Sigmoid colon (tissue), 7 donors: ENCODE data around the gene EMP3. TPM values are rescaled to one million over a fixed set of nuclear protein-coding genes. Genes with fewer than 3 reads are reported as not detected.
A peak's percentile ranks its signal among the peaks of the same experiment; 100 is the strongest.

Experiments used
- DNase-seq: peaks from one replicate; pipeline ENCODE4 v3.0.0-alpha.2; 2019
- H3K27ac ChIP-seq, 4 donors: fragments of 200-600 bp; sonication (generic); one replicate each; pipeline ENCODE4 v1.5.1; 2016 to 2019; ENCODE audit warnings: mild to moderate bottlenecking in 1 of 4
- H3K27me3 ChIP-seq, 3 donors: fragments of 200-600 bp; sonication (generic); one replicate each; pipeline ENCODE4 v1.5.1; 2019; ENCODE audit warnings: mild to moderate bottlenecking in 1 of 3
- H3K36me3 ChIP-seq, 4 donors: fragments of 200-600 bp; sonication (generic); one replicate each; pipeline ENCODE4 v1.5.1; 2016 to 2019
- H3K4me1 ChIP-seq, 4 donors: fragments of 200-600 bp; sonication (generic); one replicate each; pipeline ENCODE4 v1.5.1; 2017 to 2019
- H3K4me3 ChIP-seq, 4 donors: fragments of 200-600 bp; sonication (generic); one replicate each; pipeline ENCODE4 v1.5.1; 2017 to 2019; ENCODE audit warnings: mild to moderate bottlenecking in 2 of 4, moderate library complexity in 1 of 4
- H3K9me3 ChIP-seq, 4 donors: fragments of 200-600 bp in 3 of 4; sonication (generic) in 3 of 4; one replicate each; pipeline versions ENCODE4 v1.5.1 to v1.6.1; 2013 to 2019
- CTCF ChIP-seq, 4 experiments: fragments of 450-650 bp in 3 of 4; fragments of 200-600 bp in 1 of 4; IDR thresholded peaks; one replicate each; pipeline ENCODE4 v1.5.1; 2016 to 2019; ENCODE audit warnings: antibody characterized with exemption in 4 of 4, mild to moderate bottlenecking in 3 of 4, moderate library complexity in 2 of 4
- EP300 ChIP-seq, 4 donors: sonication (generic); formaldehyde crosslinking; IDR thresholded peaks; one replicate each; pipeline ENCODE4 v1.6.1; 2017; ENCODE audit warnings: antibody characterized with exemption in 4 of 4
- POLR2A ChIP-seq, 2 donors: fragments of 450-650 bp; IDR thresholded peaks; one replicate each; pipeline ENCODE4 v1.6.1; 2016; ENCODE audit warnings: antibody characterized with exemption in 2 of 2, mild to moderate bottlenecking in 2 of 2, moderate library complexity in 2 of 2
- POLR2AphosphoS5 ChIP-seq, 4 donors: sonication (generic); formaldehyde crosslinking; IDR thresholded peaks; one replicate each; pipeline ENCODE4 v1.6.1; 2017; ENCODE audit warnings: antibody characterized with exemption in 4 of 4
- WGBS, 2 donors: extraction: QIAGEN DNeasy Blood & Tissue Kit; methylation state at CpG; one replicate each; pipeline ENCODE4 v1.1.7; 2013; 5-methylcytosine and 5-hydroxymethylcytosine counted together
- intact Hi-C: fragments of 100-400 bp; cut with DNase I; formaldehyde crosslinking; loops from one replicate; pipeline ENCODE4 v1.15.1; 2023
- polyA plus RNA-seq, 3 donors: library from polyadenylated mRNA; stranded (reverse); fragments of 200-250 nt; gene quantifications; one replicate each; pipeline ENCODE4 v1.2.3, GENCODE V29; 2013
- total RNA-seq, 4 donors: library from RNA; depleted of rRNA; stranded (reverse); fragments of >200 nt; gene quantifications; one replicate each; pipeline ENCODE4 v1.1.0, GENCODE V29; 2016
- donor health status: healthy with polysubstance abuse.
- donor health status: Bipolar disorder and iron deficiency.
- donor health status: healthy.

Gene EMP3
- total and polyA plus RNA-seq, 7 donors, result 21.7 to 77.1 (median 60.4) TPM

- DNase-seq, result no peak
- H3K27ac ChIP-seq, result no peak overlapping the region
- TF ChIP-seq EP300 (IDR thresholded peaks at IDR 0.05) (no peak), CTCF (IDR thresholded peaks at IDR 0.05) (no peak), POLR2AphosphoS5 (IDR thresholded peaks at IDR 0.05) (no peak), POLR2A (IDR thresholded peaks at IDR 0.05) (no peak)
- H3K9me3 ChIP-seq, result no peaks in the 10 kb centered on the region
- peaks cover 0 to 12% (median 8%) of the 10 kb centered on the region in 4 donors for H3K4me1 ChIP-seq
- intact Hi-C loops, result no loop called here
- no peaks in the 10 kb centered on the region for H3K27me3 ChIP-seq
- H3K4me3 ChIP-seq, result no peak overlapping the region
- WGBS, 2 donors, result 96 to 98% methylated on average over 3 of the region's 3 CpGs
- peaks cover 0 to 5% (median 0%) of the 10 kb centered on the region in 4 donors for H3K36me3 ChIP-seq
Observed at GRCh38 chr19:48361912-48362311, 36.6 kb downstream of the EMP3 start.

- H3K4me3 ChIP-seq, result peak overlapping the region; percentile 48 to 70 (median 62)
- H3K36me3 ChIP-seq, result peaks cover 0 to 5% (median 0%) of the 10 kb centered on the region in 4 donors
- no peaks in the 10 kb centered on the region for H3K27me3 ChIP-seq
- H3K9me3 ChIP-seq, result no peaks in the 10 kb centered on the region
- intact Hi-C loops, result loop anchor here (1.0 kb wide), 1 partner anchor 41 kb away; no protein-coding TSS in a partner anchor
- 3 to 5% methylated on average over 26 of the region's 26 CpGs for WGBS, 2 donors
- H3K27ac ChIP-seq, result peak overlapping the region; percentile 81 to 99 (median 96)
- peak; percentile 98 for DNase-seq
- H3K4me1 ChIP-seq, result peaks cover 0 to 12% (median 8%) of the 10 kb centered on the region in 4 donors
- TF ChIP-seq CTCF (IDR thresholded peaks at IDR 0.05) (peak in 1 of 4 experiments; percentile 11), POLR2A (IDR thresholded peaks at IDR 0.05) (peak in 1 of 2 donors; percentile 44), POLR2AphosphoS5 (IDR thresholded peaks at IDR 0.05) (peak in 3 of 4 donors; percentile 18 to 60 (median 46)), EP300 (IDR thresholded peaks at IDR 0.05) (no peak)
Observed at GRCh38 chr19:48362716-48363499, 37.6 kb downstream of the EMP3 start.

- no peak for TF ChIP-seq CTCF (IDR thresholded peaks at IDR 0.05)
- no peak for TF ChIP-seq POLR2AphosphoS5 (IDR thresholded peaks at IDR 0.05)
- TF ChIP-seq POLR2A (IDR thresholded peaks at IDR 0.05), result no peak
- TF ChIP-seq EP300 (IDR thresholded peaks at IDR 0.05), result no peak
Observed at GRCh38 chr19:48363500-48363809, 38.1 kb downstream of the EMP3 start.

DNA sequence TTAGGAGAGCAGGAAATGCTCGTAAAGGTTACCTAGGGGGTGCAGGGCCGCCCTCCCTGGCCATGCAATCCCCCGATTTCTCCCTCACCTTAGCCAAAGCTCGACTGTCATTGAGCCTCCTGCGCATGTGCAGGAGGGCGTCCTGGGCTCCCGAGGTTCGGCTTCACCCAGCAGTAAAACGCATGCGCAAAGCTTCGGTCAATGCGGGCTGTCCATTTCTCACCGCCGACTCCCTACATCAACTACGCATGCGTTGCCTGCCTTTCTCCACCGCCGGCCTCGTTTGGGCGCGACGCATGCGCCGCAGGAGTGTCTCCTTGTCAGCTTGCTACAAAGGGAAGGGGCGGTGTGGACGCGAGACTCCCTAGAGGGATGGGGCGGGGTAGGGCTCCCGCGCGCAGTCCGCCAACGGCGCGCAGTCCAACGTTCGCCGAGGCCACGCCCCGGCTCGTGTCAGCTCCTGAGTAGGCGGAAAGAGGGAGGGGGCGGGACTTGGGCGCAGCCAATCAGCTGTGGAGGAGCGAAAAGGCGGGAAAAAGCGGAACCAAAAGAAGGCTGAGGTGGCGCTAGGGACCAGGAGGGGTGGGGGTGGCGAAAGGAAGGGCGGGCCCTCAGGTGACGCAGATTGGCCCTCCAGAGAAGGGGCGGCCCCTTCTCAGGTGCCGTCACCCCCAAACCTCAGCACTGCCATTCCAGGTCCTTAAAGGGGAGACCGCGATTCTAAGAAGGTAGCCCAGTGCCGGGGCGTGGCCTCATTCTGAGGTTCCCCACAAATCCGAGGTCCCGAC, 38.7 kb downstream of the EMP3 start, which contains the start of the genes SYNGR4 and TMEM143:
TSS of gene SYNGR4 (plus strand) at position 558 of the 788 bp plus-strand sequence. CDS start 1,476 bp downstream, outside the sequence.
TSS of gene TMEM143 (minus strand) at position 131 of the 788 bp plus-strand sequence. CDS start at position 111, 20 bp downstream.
- 1% methylated on average over 59 of the region's 59 CpGs for WGBS, 2 donors
- no peaks in the 10 kb centered on the region for H3K27me3 ChIP-seq
- no peaks in the 10 kb centered on the region for H3K9me3 ChIP-seq
- DNase-seq, result peak; percentile 100
- peak within 1 kb of the TSS; percentile 48 to 70 (median 62) for H3K4me3 ChIP-seq
- no peaks in the 10 kb centered on the region for H3K36me3 ChIP-seq
- peak within 1 kb of the TSS; percentile 81 to 99 (median 96) for H3K27ac ChIP-seq
- TF ChIP-seq EP300 (IDR thresholded peaks at IDR 0.05) (peak in 1 of 4 donors; percentile 29), CTCF (IDR thresholded peaks at IDR 0.05) (no peak), POLR2AphosphoS5 (IDR thresholded peaks at IDR 0.05) (peak; percentile 53 to 82 (median 81)), POLR2A (IDR thresholded peaks at IDR 0.05) (peak; percentile 35 to 59)
- peaks cover 0 to 12% (median 8%) of the 10 kb centered on the region in 4 donors for H3K4me1 ChIP-seq
- intact Hi-C loops, result loop anchor here (1.0 kb wide), 2 partner anchors 27 to 42 kb away; partner anchors contain the start of gene KDELR1

More at GRCh38 chr19:48363500-48363809, 38.1 kb downstream of the EMP3 start:
- intact Hi-C loops, result loop anchor here (1.0 kb wide), 1 partner anchor 41 kb away; no protein-coding TSS in a partner anchor
- Histone ChIP-seq H3K27ac (peak overlapping the region; percentile 81 to 99 (median 96)), H3K4me1 (peaks cover 0 to 12% (median 8%) of the 10 kb centered on the region in 4 donors), H3K9me3 (no peaks in the 10 kb centered on the region), H3K36me3 (peaks cover 0 to 4% (median 0%) of the 10 kb centered on the region in 4 donors), H3K4me3 (peak overlapping the region; percentile 48 to 70 (median 62)), H3K27me3 (no peaks in the 10 kb centered on the region)
- 2 to 3% methylated on average over 10 of the region's 10 CpGs for WGBS, 2 donors
- DNase-seq, result no peak
